Panc1 (cell line): ENCODE data around the gene NID2.

Source experiments
- CTCF ChIP-seq: fragments of 450-650 bp; IDR thresholded peaks from 2 replicates; pipeline ENCODE4 v1.5.1; 2017; ENCODE audit warnings: mild to moderate bottlenecking
- TF ChIP-seq, protein P1 (sequence below), 2 experiments: IDR thresholded peaks; 2 replicates each; pipeline ENCODE4 v1.6.1; 2011 to 2012; ENCODE audit warnings: low read depth in 2 of 2, control low read depth in 1 of 2, low read length in 1 of 2, mild to moderate bottlenecking in 1 of 2, moderate library complexity in 1 of 2; ENCODE audit not compliant: insufficient read depth in 1 of 2

- TF ChIP-seq CTCF: peak; percentile 37
- TF ChIP-seq, protein P1, sequence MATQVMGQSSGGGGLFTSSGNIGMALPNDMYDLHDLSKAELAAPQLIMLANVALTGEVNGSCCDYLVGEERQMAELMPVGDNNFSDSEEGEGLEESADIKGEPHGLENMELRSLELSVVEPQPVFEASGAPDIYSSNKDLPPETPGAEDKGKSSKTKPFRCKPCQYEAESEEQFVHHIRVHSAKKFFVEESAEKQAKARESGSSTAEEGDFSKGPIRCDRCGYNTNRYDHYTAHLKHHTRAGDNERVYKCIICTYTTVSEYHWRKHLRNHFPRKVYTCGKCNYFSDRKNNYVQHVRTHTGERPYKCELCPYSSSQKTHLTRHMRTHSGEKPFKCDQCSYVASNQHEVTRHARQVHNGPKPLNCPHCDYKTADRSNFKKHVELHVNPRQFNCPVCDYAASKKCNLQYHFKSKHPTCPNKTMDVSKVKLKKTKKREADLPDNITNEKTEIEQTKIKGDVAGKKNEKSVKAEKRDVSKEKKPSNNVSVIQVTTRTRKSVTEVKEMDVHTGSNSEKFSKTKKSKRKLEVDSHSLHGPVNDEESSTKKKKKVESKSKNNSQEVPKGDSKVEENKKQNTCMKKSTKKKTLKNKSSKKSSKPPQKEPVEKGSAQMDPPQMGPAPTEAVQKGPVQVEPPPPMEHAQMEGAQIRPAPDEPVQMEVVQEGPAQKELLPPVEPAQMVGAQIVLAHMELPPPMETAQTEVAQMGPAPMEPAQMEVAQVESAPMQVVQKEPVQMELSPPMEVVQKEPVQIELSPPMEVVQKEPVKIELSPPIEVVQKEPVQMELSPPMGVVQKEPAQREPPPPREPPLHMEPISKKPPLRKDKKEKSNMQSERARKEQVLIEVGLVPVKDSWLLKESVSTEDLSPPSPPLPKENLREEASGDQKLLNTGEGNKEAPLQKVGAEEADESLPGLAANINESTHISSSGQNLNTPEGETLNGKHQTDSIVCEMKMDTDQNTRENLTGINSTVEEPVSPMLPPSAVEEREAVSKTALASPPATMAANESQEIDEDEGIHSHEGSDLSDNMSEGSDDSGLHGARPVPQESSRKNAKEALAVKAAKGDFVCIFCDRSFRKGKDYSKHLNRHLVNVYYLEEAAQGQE (IDR thresholded peaks at IDR 0.05; ENCODE audit: insufficient read depth in 1 of 2, low read depth in 2 of 2, low read length in 1 of 2): no peak
These were observed 54.8 kb downstream of the NID2 start for GRCh38 chr14:52013984-52014600.
